Pancreas (tissue), 10 donors: Measurements from ENCODE around the gene PLEK. TPM values are rescaled to one million over a fixed set of nuclear protein-coding genes. Genes with fewer than 3 reads are reported as not detected.
"Not testable (repeated sequence)": the region's sequence is repeated elsewhere in the genome, so short reads cannot be mapped to it uniquely, and the experiment has no call there.

Experiments
- ATAC-seq, 4 donors: fragments of 200-7000 bp; cut with Tn5 transposase; one replicate each; pipeline versions ENCODE4 v1.8.0 to v1.9.1; 2020; ENCODE audit warnings: mild to moderate bottlenecking in 4 of 4, moderate library complexity in 4 of 4
- DNase-seq, 6 donors: peaks; one replicate each; pipeline ENCODE4 v3.0.0-alpha.2; 2020
- FAIRE-seq: peaks from 2 replicates; lab custom pipeline; 2012; peaks lifted over from hg19 to GRCh38; lab: Jason Lieb, UNC
- H3K27ac ChIP-seq, 4 donors: fragments of 200-600 bp; sonication (generic); 1 replicate in 3 of 4; 2 replicates in 1 of 4; pipeline versions ENCODE4 v1.5.0 to v1.8.0; 2020
- H3K27me3 ChIP-seq, 4 donors: fragments of 200-600 bp; one replicate each; pipeline ENCODE4 v1.8.0; 2021
- H3K36me3 ChIP-seq, 3 donors: fragments of 200-600 bp; sonication (generic) in 1 of 3; one replicate each; pipeline versions ENCODE4 v1.5.0 to v1.8.0; 2020 to 2021
- H3K4me1 ChIP-seq, 3 donors: fragments of 200-600 bp; one replicate each; pipeline ENCODE4 v1.8.0; 2021
- H3K4me3 ChIP-seq, 4 donors: fragments of 200-600 bp; sonication (generic) in 2 of 4; one replicate each; pipeline versions ENCODE4 v1.5.0 to v1.8.0; 2020 to 2021
- H3K9me3 ChIP-seq, 4 donors: fragments of 200-600 bp; one replicate each; pipeline ENCODE4 v1.8.0; 2021
- WGBS, 2 donors: extraction: QIAGEN DNeasy Blood & Tissue Kit; methylation state at CpG; one replicate each; pipeline ENCODE4 v1.1.7; 2013; 5-methylcytosine and 5-hydroxymethylcytosine counted together
- intact Hi-C, 3 donors: fragments of 100-400 bp; cut with DNase I; formaldehyde crosslinking; loops; one replicate each; pipeline versions ENCODE4 v1.11.1 to v1.14.2; 2022
- polyA plus RNA-seq, 2 donors: library from polyadenylated mRNA; stranded (reverse); fragments of 200-250 nt; gene quantifications; one replicate each; pipeline ENCODE4 v1.2.3, GENCODE V29; 2013
- total RNA-seq, 6 donors: library from RNA; stranded (reverse); fragmentation: NEBNext Ultra II Directional in 4 of 6; extraction: Animal tissue kit (Norgen Biotek cat#: 25700) in 4 of 6; gene quantifications; one replicate each; pipeline versions ENCODE4 v1.2.1 to v1.2.4, GENCODE V29; 2021 to 2023
- TF ChIP-seq, protein P1 (sequence below), 4 donors: fragments of 200-600 bp; sonication (generic) in 3 of 4; IDR thresholded peaks; one replicate each; pipeline versions ENCODE4 v1.5.0 to v1.8.0; 2021; ENCODE audit warnings: antibody characterized with exemption in 4 of 4
- donor health status: healthy with polysubstance abuse.
- donor health status: DM: no; HTN: no; CAD: no; lungs with moderate emphysema.
- donor health status: DM: no; HTN: no; CAD: no.
- donor health status: control.
- donor health status: control.
- donor health status: Bipolar disorder and iron deficiency.
- donor health status: DM: yes; HTN: yes; CAD: no.
- donor health status: DM: no; HTN: no; CAD: no.
- donor health status: DM: no; HTN: no; CAD: no.
- donor health status: DM: yes; HTN: yes; CAD: no.

The PLEK gene
- total and polyA plus RNA-seq, 8 donors = 0.28 to 8.0 (median 1.5) TPM

DNA sequence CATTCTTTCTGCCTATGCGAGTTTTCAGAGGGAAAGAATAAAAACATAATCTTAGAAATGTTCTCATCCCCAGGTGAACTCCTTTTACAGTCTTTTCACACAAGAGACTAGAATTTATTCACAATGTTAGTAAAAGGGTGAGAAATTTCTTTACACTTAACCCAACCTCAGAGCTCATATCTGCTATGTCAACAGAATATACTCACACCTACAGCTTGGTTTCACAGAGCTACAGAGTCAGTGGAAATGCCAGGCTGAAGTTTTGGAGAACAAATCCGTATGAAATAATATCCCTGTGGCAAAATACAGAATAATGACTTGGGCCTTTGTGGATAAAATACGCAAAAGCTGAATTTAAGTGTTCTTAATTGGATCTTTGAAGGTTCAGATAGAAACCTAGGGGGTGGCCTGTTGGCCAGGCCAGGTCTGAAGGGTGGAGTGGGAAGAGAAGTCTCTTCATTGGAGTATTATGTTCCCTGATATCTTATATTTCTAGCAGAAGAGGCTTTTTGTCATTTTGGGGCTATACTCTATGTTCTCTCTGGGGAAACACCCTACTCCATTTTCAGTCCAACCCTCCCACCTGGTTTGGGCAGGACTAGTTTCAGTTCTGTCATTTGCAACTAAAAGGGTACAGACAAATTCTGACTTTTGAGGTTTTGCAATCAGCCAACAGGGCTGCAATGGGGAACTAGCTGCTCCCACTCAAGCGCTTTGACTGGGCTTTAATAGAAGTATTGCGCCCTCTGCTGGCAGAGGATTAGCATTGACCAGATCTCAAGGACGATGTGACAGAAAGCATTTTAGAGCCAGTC lies 76.3 kb downstream of the PLEK start:
- Histone ChIP-seq H3K27ac (peak overlapping the region in 1 of 4 donors; percentile 11), H3K4me3 (no peak overlapping the region), H3K4me1 (peaks cover 7 to 12% (median 7%) of the 10 kb centered on the region in 3 donors), H3K9me3 (no peaks in the 10 kb centered on the region), H3K36me3 (no peaks in the 10 kb centered on the region), H3K27me3 (no peaks in the 10 kb centered on the region)
- intact Hi-C loops = loop anchor here in 1 of 3 donors (10.0 kb wide), 1 partner anchor 317 kb away; no protein-coding TSS in a partner anchor
- peak; percentile 83 to 95 (median 84) for ATAC-seq
- peak; percentile 96 for FAIRE-seq
- 27 to 37% methylated on average over 6 of the region's 6 CpGs for WGBS, 2 donors
- DNase-seq = peak in 5 of 6 donors; percentile 63 to 77 (median 69)
- TF ChIP-seq, protein P1, sequence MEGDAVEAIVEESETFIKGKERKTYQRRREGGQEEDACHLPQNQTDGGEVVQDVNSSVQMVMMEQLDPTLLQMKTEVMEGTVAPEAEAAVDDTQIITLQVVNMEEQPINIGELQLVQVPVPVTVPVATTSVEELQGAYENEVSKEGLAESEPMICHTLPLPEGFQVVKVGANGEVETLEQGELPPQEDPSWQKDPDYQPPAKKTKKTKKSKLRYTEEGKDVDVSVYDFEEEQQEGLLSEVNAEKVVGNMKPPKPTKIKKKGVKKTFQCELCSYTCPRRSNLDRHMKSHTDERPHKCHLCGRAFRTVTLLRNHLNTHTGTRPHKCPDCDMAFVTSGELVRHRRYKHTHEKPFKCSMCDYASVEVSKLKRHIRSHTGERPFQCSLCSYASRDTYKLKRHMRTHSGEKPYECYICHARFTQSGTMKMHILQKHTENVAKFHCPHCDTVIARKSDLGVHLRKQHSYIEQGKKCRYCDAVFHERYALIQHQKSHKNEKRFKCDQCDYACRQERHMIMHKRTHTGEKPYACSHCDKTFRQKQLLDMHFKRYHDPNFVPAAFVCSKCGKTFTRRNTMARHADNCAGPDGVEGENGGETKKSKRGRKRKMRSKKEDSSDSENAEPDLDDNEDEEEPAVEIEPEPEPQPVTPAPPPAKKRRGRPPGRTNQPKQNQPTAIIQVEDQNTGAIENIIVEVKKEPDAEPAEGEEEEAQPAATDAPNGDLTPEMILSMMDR (IDR thresholded peaks at IDR 0.05) = peak; percentile 73 to 84 (median 78)

DNA sequence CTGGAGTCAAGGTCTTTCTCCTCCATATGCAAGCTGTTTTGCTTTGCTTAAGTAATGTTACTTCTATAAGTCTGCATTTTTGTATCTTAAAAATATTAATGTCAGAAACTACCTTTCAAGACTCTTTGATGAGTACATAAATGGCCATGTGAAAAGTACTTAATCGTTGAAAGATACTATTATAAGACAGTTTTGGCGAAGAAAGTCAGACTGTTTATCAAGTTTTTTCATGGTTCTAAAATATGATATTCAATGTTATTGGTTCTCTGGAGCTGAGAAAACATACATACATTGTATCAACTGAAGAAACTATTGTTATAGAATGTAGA lies 76.9 kb downstream of the PLEK start:
- ATAC-seq (no peak), DNase-seq (no peak), FAIRE-seq (no peak)
- Histone ChIP-seq H3K27me3 (no peaks in the 10 kb centered on the region), H3K36me3 (no peaks in the 10 kb centered on the region), H3K4me1 (peaks cover 7 to 12% (median 7%) of the 10 kb centered on the region in 3 donors), H3K27ac (no peak overlapping the region), H3K4me3 (no peak overlapping the region), H3K9me3 (no peaks in the 10 kb centered on the region)
- TF ChIP-seq, protein P1 (IDR thresholded peaks at IDR 0.05) = no peak
- intact Hi-C loops = loop anchor here in 1 of 3 donors (10.0 kb wide), 1 partner anchor 317 kb away; no protein-coding TSS in a partner anchor
- 46 to 48% methylated on average over 2 of the region's 2 CpGs for WGBS, 2 donors

DNA sequence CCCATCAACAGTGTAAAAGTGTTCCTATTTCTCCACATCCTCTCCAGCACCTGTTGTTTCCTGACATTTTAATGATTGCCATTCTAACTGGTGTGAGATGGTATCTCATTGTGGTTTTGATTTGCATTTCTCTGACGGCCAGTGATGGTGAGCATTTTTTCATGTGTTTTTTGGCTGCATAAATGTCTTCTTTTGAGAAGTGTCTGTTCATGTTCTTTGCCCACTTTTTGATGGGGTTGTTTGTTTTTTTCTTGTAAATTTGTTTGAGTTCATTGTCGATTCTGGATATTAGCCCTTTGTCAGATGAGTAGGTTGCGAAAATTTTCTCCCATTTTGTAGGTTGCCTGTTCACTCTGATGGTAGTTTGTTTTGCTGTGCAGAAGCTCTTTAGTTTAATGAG lies 81.3 kb downstream of the PLEK start:
- H3K36me3 ChIP-seq, DNase-seq, FAIRE-seq, H3K27me3 ChIP-seq, H3K9me3 ChIP-seq, ATAC-seq, H3K27ac ChIP-seq, H3K4me1 ChIP-seq, H3K4me3 ChIP-seq: not testable (repeated sequence)
- 71 to 89% methylated on average over 1 to 3 of the region's 3 CpGs for WGBS, 2 donors
- intact Hi-C loops = loop anchor here in 1 of 3 donors (10.0 kb wide), 1 partner anchor 322 kb away; no protein-coding TSS in a partner anchor

Other genes starting within 250 kb of the PLEK start
- 1 to 10 TPM; 3.6 to 8.2 (median 5.3) TPM for gene PNO1, start 207.4 kb upstream of the PLEK start, total RNA-seq
- gene PNO1, start 207.4 kb upstream of the PLEK start, polyA plus RNA-seq = 1 to 10 TPM; 3.5 to 6.1 TPM
- 10 to 100 TPM; 15.5 to 27.4 (median 23.4) TPM for gene PPP3R1, start 112.8 kb upstream of the PLEK start, total RNA-seq
- gene PPP3R1, start 112.8 kb upstream of the PLEK start, polyA plus RNA-seq = 10 to 100 TPM in 1 of 2 donors, 1 to 10 TPM in 1; 6.1 to 12.4 TPM
- 1 to 10 TPM in 5 of 6 donors, under 1 TPM in 1; 0.85 to 4.8 (median 2.1) TPM for gene CNRIP1, start 45.3 kb upstream of the PLEK start, total RNA-seq
- gene CNRIP1, start 45.3 kb upstream of the PLEK start, polyA plus RNA-seq = 1 to 10 TPM; 3.7 to 6.4 TPM
- gene FBXO48, start 102.0 kb downstream of the PLEK start, total RNA-seq = 1 to 10 TPM in 1 of 6 donors, under 1 TPM in 5; 0.46 to 1.1 (median 0.82) TPM
- gene FBXO48, start 102.0 kb downstream of the PLEK start, polyA plus RNA-seq = under 1 TPM; 0.53 to 0.56 TPM
- 1 to 10 TPM; 1.4 to 4.2 (median 2.1) TPM for gene APLF, start 102.3 kb downstream of the PLEK start, total RNA-seq
- gene APLF, start 102.3 kb downstream of the PLEK start, polyA plus RNA-seq = 1 to 10 TPM in 1 of 2 donors, under 1 TPM in 1; 0.85 to 1.1 TPM